IMR-90 (cell line): Measurements from ENCODE around the gene PDZD2. TPM values are rescaled to one million over a fixed set of nuclear protein-coding genes. Genes with fewer than 3 reads are reported as not detected.
"Not testable (repeated sequence)": the region's sequence is repeated elsewhere in the genome, so short reads cannot be mapped to it uniquely, and the experiment has no call there.

Experiments
- ATAC-seq: fragments of 200-7000 bp; cut with Tn5 transposase; 2 replicates; pipeline ENCODE4 v1.9.1; 2020; ENCODE audit warnings: low read depth, mild to moderate bottlenecking, moderate library complexity
- BruUV-seq: library from RNA; stranded (reverse); fragments of 400-500 nt; replicated peaks from 2 replicates; lab custom pipeline; 2021; lab: Mats Ljungman, UMichigan
- CTCF ChIA-PET: fragments of 300-600 bp; formaldehyde crosslinking; extraction: SDS; loops from one replicate; lab custom pipeline; 2021; ENCODE audit warnings: antibody characterized with exemption; lab: Yijun Ruan, JAX
- POLR2A ChIA-PET: fragments of 300-600 bp; sonication (Branson Sonifier 250); formaldehyde crosslinking; loops from one replicate; lab custom pipeline; 2022; ENCODE audit warnings: antibody characterized with exemption; ENCODE audit not compliant: unreplicated experiment; lab: Charles Lee
- DNase-seq: peaks from one replicate; pipeline ENCODE4 v3.0.0; 2013
- H2AFZ ChIP-seq: replicated peaks from 2 replicates; pipeline ENCODE3; 2013; ENCODE audit warnings: low read length, mild to moderate bottlenecking; ENCODE audit not compliant: poor library complexity
- H2AK5ac ChIP-seq: 2 replicates; pipeline ENCODE4 v1.6.1; 2013; ENCODE audit warnings: low read depth, low read length, inconsistent platforms
- H2AK9ac ChIP-seq: replicated peaks from 2 replicates; pipeline ENCODE3; 2013; ENCODE audit warnings: mild to moderate bottlenecking, low read depth, low read length, moderate library complexity; ENCODE audit not compliant: poor library complexity
- H2BK120ac ChIP-seq: 2 replicates; pipeline ENCODE4 v1.6.1; 2013; ENCODE audit warnings: low read depth, low read length, inconsistent platforms
- H2BK15ac ChIP-seq: 3 replicates; pipeline ENCODE4 v1.6.1; 2013; ENCODE audit warnings: low read depth, low read length, inconsistent platforms
- H2BK20ac ChIP-seq: 2 replicates; pipeline ENCODE4 v1.6.1; 2013; ENCODE audit warnings: low read depth, mild to moderate bottlenecking, inconsistent platforms, low read length, moderate library complexity
- H2BK5ac ChIP-seq: 2 replicates; pipeline ENCODE4 v1.6.1; 2013; ENCODE audit warnings: mild to moderate bottlenecking, low read depth, low read length, inconsistent platforms; ENCODE audit not compliant: poor library complexity, severe bottlenecking
- H3K14ac ChIP-seq: replicated peaks from 2 replicates; pipeline ENCODE4 v1.6.1; 2013; ENCODE audit warnings: low read depth, low read length, inconsistent platforms
- H3K18ac ChIP-seq: 2 replicates; pipeline ENCODE4 v1.6.1; 2013; ENCODE audit warnings: low read depth, low read length, control low read depth
- H3K23ac ChIP-seq: 2 replicates; pipeline ENCODE4 v1.6.1; 2013; ENCODE audit warnings: low read depth, low read length, inconsistent platforms
- H3K27ac ChIP-seq: 2 replicates; pipeline ENCODE4 v1.5.1; 2013; ENCODE audit warnings: mild to moderate bottlenecking, control low read depth, low read length; ENCODE audit not compliant: insufficient read depth
- H3K27me3 ChIP-seq: 2 replicates; pipeline ENCODE4 v1.6.1; 2013; ENCODE audit warnings: low read length; ENCODE audit not compliant: control insufficient read depth, insufficient read depth
- H3K36me3 ChIP-seq: 2 replicates; pipeline ENCODE4 v1.6.1; 2013; ENCODE audit warnings: low read length, mixed read lengths; ENCODE audit not compliant: control insufficient read depth, insufficient read depth
- H3K4ac ChIP-seq: 2 replicates; pipeline ENCODE4 v1.6.1; 2013; ENCODE audit warnings: low read depth, low read length, inconsistent platforms
- H3K4me1 ChIP-seq: 2 replicates; pipeline ENCODE4 v1.6.1; 2013; ENCODE audit warnings: low read length, mixed read lengths; ENCODE audit not compliant: control insufficient read depth, insufficient read depth
- H3K4me2 ChIP-seq: 2 replicates; pipeline ENCODE4 v1.6.1; 2013; ENCODE audit warnings: low read depth, mild to moderate bottlenecking, control low read depth, low read length, moderate library complexity
- H3K4me3 ChIP-seq: 2 replicates; pipeline ENCODE4 v1.5.1; 2013; ENCODE audit warnings: low read depth, mild to moderate bottlenecking, control low read depth, low read length, moderate library complexity; ENCODE audit not compliant: insufficient read depth
- H3K56ac ChIP-seq: 2 replicates; pipeline ENCODE4 v1.6.1; 2013; ENCODE audit warnings: low read length, inconsistent platforms; ENCODE audit not compliant: insufficient read depth; ENCODE audit errors: extremely low read depth
- H3K79me1 ChIP-seq, 2 experiments: 2 replicates each; pipeline ENCODE4 v1.6.1; 2013; ENCODE audit warnings: low read length in 2 of 2, inconsistent platforms in 1 of 2, low read depth in 1 of 2
- H3K9ac ChIP-seq: 2 replicates; pipeline ENCODE4 v1.6.1; 2013; ENCODE audit warnings: low read depth, low read length, control low read depth
- H3K9me1 ChIP-seq: 2 replicates; pipeline ENCODE4 v1.6.1; 2013; ENCODE audit warnings: low read length, inconsistent platforms; ENCODE audit not compliant: insufficient read depth
- H3K9me3 ChIP-seq: 2 replicates; pipeline ENCODE4 v1.6.1; 2013; ENCODE audit warnings: low read length; ENCODE audit not compliant: control insufficient read depth, insufficient read depth
- H4K20me1 ChIP-seq: 2 replicates; pipeline ENCODE4 v1.6.1; 2013; ENCODE audit warnings: low read length, inconsistent platforms; ENCODE audit not compliant: insufficient read depth
- H4K5ac ChIP-seq: 2 replicates; pipeline ENCODE4 v1.6.1; 2013; ENCODE audit warnings: mild to moderate bottlenecking, low read depth, low read length, control low read depth
- H4K8ac ChIP-seq, 2 experiments: 2 replicates each; pipeline ENCODE4 v1.6.1; 2013; ENCODE audit warnings: low read depth in 2 of 2, low read length in 2 of 2, control low read depth in 1 of 2, inconsistent platforms in 1 of 2
- H4K91ac ChIP-seq: 2 replicates; pipeline ENCODE4 v1.6.1; 2013; ENCODE audit warnings: low read depth, low read length, inconsistent platforms; ENCODE audit not compliant: insufficient read depth
- WGBS, 2 experiments: methylation state at CpG; one replicate each; pipeline versions ENCODE4 v1.1.5 to v1.1.7; 2013; ENCODE audit warnings: missing lambda C conversion rate in 2 of 2; ENCODE audit not compliant: insufficient read length in 1 of 2; ENCODE audit errors: extremely low coverage in 2 of 2; 5-methylcytosine and 5-hydroxymethylcytosine counted together
- dilution Hi-C: fragments of 300-500 bp; cut with HindIII; formaldehyde crosslinking; loops from one replicate; pipeline ENCODE4 v1.14.3; 2018; ENCODE audit warnings: low sequenced_read_pairs; ENCODE audit not compliant: unreplicated experiment
- in situ Hi-C: fragments of 300-500 bp; cut with MboI; formaldehyde crosslinking; loops from 3 replicates; pipeline ENCODE4 v1.14.3; 2019; ENCODE audit warnings: low sequenced_read_pairs, inconsistent platforms, mixed read lengths
- intact Hi-C: fragments of 100-400 bp; cut with micrococcal nuclease; formaldehyde crosslinking; loops from 2 replicates; pipeline ENCODE4 v1.10.0; 2022
- polyA plus RNA-seq, 3 experiments: library from polyadenylated mRNA; depleted of rRNA; stranded (reverse); fragments of >200 nt; gene quantifications; 2 replicates each; pipeline ENCODE4 v1.2.3, GENCODE V29; 2012; ENCODE audit warnings: low replicate concordance in 1 of 3
- total RNA-seq: library from RNA; depleted of rRNA; stranded (reverse); fragments of >200 nt; gene quantifications from 2 replicates; pipeline ENCODE4 v1.2.3, GENCODE V29; 2012

Gene PDZD2
- total and polyA plus RNA-seq, 2 of the 4 experiments (the other 2 are of a cell fraction): under 0.01 to 0.02 TPM

DNA sequence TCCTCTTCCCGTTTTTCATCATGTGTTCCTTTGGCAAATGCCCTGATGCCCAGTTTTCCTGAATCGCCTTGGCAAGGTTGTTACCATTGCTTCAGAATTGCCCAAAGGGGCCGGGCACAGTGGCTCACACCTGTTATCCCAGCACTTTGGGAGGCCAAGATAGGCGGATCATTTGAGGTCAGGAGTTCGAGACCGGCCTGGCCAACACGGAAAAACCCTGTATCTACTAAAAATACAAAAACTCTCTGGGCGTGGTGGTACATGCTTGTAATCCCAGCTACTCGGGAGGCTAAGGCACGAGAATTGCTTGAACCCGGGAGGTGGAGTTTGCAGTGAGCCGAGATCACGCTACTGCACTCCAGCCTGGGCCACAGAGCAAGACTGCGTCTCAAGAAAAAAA, 125.8 kb downstream of the PDZD2 start:
- H3K23ac ChIP-seq, H3K79me1 ChIP-seq, H4K8ac ChIP-seq, H3K9me1 ChIP-seq, DNase-seq, H3K18ac ChIP-seq, H3K4me2 ChIP-seq, intact Hi-C loops, H2BK120ac ChIP-seq, H2BK20ac ChIP-seq, dilution Hi-C loops, H3K4me1 ChIP-seq, H4K5ac ChIP-seq, ATAC-seq, H2AK9ac ChIP-seq, H2AFZ ChIP-seq, CTCF ChIA-PET, H4K91ac ChIP-seq, in situ Hi-C loops, H2BK15ac ChIP-seq, BruUV-seq, H3K9me3 ChIP-seq, H2BK5ac ChIP-seq, H3K4me3 ChIP-seq, H3K9ac ChIP-seq, H3K14ac ChIP-seq, H2AK5ac ChIP-seq, H3K36me3 ChIP-seq, H4K20me1 ChIP-seq, H3K56ac ChIP-seq, H3K27ac ChIP-seq, POLR2A ChIA-PET, H3K4ac ChIP-seq: not testable (repeated sequence)
- no CpG with 5 or more reads among the region's 14 CpGs for WGBS, 2 experiments
- H3K27me3 ChIP-seq: peaks cover 11% of the 10 kb centered on the region
